Mammary epithelial cell (primary cell): ENCODE results near the gene JPH3.

Experiments
- EZH2 ChIP-seq: IDR thresholded peaks from 2 replicates; pipeline ENCODE4 v1.6.1; 2012; ENCODE audit warnings: low read length, inconsistent platforms, borderline replicate concordance
- TF ChIP-seq, protein P1 (sequence below), 2 donors: IDR thresholded peaks in 1 of 2; conservative IDR thresholded peaks in 1 of 2; 2 replicates each; pipeline ENCODE4 v1.5.1; 2011 to 2012; ENCODE audit warnings: inconsistent platforms in 2 of 2, low read length in 2 of 2, mild to moderate bottlenecking in 2 of 2, control low read depth in 1 of 2, low read depth in 1 of 2; ENCODE audit not compliant: insufficient read depth in 1 of 2; ENCODE audit errors: extremely low read depth in 1 of 2

DNA sequence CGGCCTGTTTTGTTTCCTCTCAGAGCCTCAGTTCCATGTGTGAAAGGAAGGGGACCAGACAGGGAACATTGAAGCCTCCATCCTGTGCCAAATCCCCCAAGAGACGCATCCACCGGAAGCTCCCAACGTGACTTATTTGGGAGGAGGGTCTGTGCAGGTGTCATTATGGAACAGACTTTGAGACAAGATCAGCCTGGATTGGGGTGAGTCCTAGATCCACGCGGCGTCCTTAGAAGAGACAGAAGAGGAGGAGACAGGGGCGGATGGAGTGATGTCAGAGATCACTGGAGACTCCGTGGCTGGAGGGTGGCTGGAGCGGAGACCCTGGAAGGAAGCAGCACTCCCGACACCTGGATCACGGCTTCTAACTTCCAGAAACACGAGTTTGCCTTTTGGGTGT lies 83.5 kb downstream of the JPH3 start:
- TF ChIP-seq, protein P1, sequence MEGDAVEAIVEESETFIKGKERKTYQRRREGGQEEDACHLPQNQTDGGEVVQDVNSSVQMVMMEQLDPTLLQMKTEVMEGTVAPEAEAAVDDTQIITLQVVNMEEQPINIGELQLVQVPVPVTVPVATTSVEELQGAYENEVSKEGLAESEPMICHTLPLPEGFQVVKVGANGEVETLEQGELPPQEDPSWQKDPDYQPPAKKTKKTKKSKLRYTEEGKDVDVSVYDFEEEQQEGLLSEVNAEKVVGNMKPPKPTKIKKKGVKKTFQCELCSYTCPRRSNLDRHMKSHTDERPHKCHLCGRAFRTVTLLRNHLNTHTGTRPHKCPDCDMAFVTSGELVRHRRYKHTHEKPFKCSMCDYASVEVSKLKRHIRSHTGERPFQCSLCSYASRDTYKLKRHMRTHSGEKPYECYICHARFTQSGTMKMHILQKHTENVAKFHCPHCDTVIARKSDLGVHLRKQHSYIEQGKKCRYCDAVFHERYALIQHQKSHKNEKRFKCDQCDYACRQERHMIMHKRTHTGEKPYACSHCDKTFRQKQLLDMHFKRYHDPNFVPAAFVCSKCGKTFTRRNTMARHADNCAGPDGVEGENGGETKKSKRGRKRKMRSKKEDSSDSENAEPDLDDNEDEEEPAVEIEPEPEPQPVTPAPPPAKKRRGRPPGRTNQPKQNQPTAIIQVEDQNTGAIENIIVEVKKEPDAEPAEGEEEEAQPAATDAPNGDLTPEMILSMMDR (conservative IDR thresholded peaks at IDR 0.05 in 1 of 2, IDR thresholded peaks at IDR 0.05 in 1 of 2; ENCODE audit: extremely low read depth in 1 of 2, insufficient read depth in 1 of 2, low read depth in 1 of 2, low read length in 2 of 2): no peak
- TF ChIP-seq EZH2: no peak
